HG02870 (cell line): ENCODE results near the gene SPINK14.

Source experiments
- ATAC-seq: cut with Tn5 transposase; IDR thresholded peaks from one replicate; pipeline ENCODE4 v1.9.1; 2021; ENCODE audit warnings: mild to moderate bottlenecking, moderate library complexity; ENCODE audit not compliant: unreplicated experiment

The SPINK14 gene

DNA sequence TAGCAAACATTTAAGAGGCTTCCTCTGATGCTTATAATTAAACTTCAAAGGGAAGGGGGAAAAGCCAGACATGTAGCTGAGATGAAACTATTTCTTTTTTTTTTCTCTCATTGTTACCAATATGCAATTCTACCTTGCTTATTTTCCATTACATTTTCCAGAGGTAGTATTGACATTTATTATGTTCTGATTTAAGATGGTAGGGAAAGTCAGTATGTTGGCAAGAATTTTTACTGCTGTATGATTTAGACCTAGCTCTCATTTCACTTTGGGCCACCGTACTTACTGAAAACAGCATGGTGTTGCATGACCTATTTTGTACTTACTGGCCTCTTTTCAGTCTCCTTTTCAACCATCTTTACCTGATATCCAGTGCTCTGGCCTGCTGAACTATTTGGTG is 24.9 kb downstream of the SPINK14 start:
- no peak for ATAC-seq

DNA sequence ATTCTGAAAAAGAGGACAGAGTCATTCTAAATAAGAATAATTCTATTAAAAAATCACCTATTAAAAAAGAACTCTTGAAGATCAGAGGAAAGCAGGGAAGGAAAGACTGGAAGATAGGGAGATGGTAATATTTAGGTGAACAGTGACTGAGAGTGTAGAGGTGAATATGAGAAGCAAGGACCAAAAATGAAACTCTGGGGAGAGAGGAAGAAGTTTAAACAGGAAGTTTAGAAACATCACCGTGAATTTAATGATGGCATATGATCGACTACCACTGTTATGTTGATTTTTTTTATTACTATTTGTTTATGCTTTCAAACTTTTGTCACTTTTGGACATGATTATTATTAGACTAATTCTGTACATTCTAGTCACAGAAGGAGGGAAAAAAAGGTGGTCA is 32.8 kb downstream of the SPINK14 start:
- no peak for ATAC-seq

DNA sequence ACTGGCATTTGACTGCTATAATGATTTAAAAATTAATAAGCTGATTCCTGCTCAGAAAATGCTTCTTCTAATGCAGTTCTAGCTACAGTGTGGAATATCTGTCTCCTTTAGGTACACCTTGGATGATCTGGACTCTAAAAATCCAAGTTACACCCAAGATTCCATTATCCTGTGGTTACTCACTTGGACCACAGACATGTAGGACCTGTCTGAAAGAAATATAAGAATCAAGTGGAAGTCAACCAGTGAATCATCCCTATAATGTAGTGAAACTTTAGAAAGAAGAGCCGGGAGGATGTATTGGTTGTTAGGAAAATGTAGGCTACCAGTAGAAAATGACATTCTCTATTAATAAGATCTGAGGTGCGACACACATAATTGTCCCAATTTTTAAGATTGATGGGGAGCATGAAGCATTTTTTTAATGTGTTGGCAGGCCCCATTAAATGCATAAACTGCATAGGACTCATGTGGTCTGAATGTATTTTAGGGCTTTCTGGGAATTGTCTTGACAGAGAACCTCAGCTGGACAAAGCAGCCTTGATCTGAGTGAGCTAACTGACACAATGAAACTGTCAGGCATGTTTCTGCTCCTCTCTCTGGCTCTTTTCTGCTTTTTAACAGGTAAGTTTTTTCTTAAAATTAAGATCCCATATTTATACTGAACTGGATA is 34.3 kb downstream of the SPINK14 start, which contains the start of gene SPINK6:
TSS of gene SPINK6 (plus strand) at position 512 of the 673 bp plus-strand sequence. CDS start at position 567, 55 bp downstream.
- no peak for ATAC-seq

DNA sequence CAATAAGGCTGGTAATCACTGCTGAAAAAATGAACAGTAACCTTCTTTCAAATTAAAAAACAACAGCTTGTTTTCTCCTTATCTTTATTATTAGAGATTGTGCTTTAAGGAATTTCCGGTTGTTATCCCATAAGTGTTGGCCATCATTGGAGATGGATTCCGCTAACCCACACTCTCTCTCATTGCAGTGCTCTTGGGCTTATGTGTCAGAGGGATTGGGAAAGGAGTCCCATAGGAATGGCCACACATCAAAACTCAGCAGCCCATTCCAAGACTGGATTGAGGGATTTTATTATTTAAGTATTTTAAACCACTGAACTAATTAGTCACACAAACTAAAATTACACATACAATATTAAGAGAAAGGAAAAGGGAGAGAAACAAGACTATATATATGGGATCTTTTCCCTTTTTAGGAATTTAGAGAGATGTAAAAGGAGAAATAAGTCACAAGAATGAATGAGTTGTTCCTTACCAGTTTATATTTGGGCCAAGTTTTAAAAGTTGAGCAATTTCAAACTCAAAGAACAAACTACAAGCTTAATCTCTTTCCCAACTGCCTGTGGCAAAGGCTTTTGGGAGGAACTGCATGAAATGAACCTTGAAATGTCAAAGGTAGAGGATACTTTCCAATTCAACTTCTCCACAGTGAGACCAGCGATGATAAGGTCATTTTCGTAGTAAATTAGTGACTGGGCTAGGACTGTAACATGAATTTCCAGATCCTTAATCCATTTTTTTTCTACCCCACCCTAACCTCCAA is 36.9 kb downstream of the SPINK14 start:
- ATAC-seq, result no peak

GRCh38 chr5:148205865-148206264 is 37.5 kb downstream of the SPINK14 start:
- ATAC-seq, result no peak

DNA sequence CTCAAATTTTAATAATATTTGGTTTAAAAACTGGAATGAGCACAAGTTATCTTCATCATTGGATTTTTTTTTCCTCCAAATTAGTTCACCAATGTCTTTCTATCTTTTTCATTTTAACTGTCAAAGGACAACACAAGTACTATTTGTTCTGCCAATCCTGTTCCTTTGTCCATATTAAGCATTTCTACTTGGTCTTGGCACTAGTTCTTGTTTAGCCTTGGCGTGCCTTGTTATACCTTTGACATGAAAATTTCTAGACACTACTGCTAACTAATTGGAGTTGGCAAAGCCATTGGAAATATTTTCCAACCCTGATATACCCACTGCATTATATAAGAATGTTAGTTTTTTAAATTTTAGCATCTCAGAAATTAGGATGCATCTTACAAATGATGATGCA is 38.3 kb downstream of the SPINK14 start:
- ATAC-seq, result no peak

GRCh38 chr5:148208226-148208625 is 39.9 kb downstream of the SPINK14 start:
- no peak for ATAC-seq

- no peak for ATAC-seq
Observed at GRCh38 chr5:148209151-148209770, 40.9 kb downstream of the SPINK14 start.

GRCh38 chr5:148214665-148215185 is 46.4 kb downstream of the SPINK14 start:
- no peak for ATAC-seq

GRCh38 chr5:148221508-148221907 is 53.2 kb downstream of the SPINK14 start:
- ATAC-seq, result no peak

DNA sequence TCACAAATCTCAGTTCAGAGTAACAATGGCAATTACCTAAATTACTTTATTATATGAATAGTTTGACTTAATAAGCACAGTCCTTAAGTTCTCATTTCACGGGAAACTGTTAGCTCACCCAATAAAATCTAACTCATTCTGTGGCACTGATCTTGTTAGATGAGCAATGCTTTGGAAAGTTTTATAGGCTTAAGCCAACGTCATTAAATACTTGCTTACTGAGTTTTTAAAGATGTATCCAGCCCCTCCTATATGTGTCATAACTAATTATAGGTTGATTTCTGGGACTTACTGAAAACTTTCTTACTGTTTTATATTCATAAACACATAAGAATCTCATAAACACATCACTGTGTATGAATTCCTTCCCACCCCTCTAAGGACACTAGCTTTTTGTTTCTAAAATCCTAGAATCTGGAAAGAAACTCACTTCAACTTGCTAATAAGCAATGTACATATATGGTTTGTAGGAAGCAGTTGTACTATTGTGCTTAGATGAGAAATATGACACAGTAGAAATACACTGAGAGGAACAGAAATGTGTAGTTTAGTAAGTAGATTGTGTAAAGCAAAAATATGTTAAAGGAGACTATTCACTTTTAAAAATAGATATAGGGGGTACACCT is 55.9 kb downstream of the SPINK14 start:
- ATAC-seq, result no peak
